Erythroblast (primary cell): ENCODE data around the gene RNF11.
A peak's percentile ranks its signal among the peaks of the same experiment; 100 is the strongest.

Experiments used
- DNase-seq, 2 experiments: peaks; one replicate each; lab custom pipeline; 2025; lab: John Stamatoyannopoulos, UW
- GATA1 ChIP-seq: IDR thresholded peaks from 2 replicates; pipeline ENCODE4 v1.6.1; 2011; ENCODE audit warnings: low read depth, mild to moderate bottlenecking, control low read depth, low read length, moderate library complexity
- POLR2A ChIP-seq: IDR thresholded peaks from 2 replicates; pipeline ENCODE4 v1.6.1; 2011; ENCODE audit warnings: mild to moderate bottlenecking, low read length

RNF11 gene

DNA sequence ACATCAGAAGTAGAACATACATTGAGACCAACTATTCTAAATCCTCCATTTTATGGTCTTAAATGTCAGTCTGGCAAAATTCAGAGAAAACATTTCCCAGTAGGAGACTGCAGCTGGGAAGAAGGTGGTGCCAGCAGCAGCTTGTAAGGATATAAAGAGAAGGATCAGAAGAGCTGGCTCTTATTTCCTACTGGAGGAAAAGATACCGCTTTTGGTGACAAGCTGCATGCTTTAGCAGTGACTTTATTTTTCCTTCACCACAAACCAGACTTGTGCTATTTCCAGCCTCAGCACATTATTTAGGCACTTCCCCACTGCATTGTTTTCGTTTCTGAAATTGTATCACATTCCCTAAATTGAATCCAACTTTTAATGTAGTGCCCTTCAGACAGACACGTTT lies 28.4 kb downstream of the RNF11 start:
- no peak for DNase-seq
- TF ChIP-seq POLR2A (no peak), GATA1 (no peak)

DNA sequence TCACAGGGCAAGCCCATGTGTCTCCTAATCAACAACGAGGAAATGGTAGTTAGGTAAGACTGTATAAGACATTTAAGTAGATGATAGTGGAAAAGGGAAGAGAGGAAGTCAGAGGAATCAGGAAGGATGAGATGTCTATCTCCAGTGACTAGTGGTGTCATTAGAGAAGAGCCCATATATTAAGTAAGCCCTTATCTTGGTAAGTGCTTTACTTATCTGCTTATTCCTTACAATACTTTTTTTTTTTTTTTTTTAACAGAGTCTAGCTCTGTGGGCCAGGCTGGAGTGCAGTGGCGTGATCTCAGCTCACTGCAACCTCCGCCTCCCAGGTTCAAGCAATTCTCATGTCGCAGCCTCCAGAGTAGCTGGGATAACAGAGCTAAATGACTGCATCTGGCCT lies 29.5 kb downstream of the RNF11 start:
- no peak for DNase-seq
- no peak for TF ChIP-seq POLR2A
- TF ChIP-seq GATA1: no peak

DNA sequence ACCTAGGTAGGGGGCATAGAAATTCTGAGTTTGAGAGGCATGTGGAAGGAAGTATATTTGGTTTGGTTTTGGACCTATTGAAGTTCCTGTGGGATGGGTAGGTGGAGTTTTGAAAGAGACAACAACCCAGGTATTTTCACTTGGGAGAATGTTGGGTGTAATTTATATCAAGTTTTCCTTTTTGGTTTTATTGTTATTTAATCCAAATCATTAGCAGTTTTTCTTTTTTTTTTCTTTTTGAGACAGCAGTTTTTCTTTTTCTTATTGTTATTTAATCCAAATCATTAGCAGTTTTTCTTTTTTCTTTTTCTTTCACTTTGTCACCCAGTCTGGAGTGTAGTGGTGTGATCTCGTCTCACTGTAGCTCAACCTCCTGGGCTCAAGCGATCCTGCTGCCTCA lies 30.1 kb downstream of the RNF11 start:
- TF ChIP-seq GATA1 (no peak), POLR2A (no peak)
- no peak for DNase-seq

DNA sequence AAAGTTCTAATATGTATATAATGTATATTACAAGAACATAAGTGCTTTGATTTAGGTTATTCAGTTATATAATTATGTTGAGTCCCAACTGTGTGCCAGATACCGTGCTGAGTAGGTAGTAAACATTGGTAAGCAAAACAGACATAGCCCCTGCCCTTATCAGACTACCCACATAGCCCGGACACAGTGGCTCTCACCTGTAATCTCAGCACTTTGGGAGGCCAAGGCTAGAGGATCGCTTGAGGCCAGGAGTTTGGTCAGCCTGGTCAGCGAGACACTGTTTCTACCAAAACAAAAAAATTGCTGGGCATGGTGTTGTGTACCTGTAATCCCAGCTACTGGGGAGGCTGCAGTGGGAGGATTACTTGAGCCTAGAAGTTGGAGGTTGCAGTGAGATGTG lies 30.7 kb downstream of the RNF11 start:
- TF ChIP-seq GATA1 (no peak), POLR2A (no peak)
- DNase-seq: no peak

DNA sequence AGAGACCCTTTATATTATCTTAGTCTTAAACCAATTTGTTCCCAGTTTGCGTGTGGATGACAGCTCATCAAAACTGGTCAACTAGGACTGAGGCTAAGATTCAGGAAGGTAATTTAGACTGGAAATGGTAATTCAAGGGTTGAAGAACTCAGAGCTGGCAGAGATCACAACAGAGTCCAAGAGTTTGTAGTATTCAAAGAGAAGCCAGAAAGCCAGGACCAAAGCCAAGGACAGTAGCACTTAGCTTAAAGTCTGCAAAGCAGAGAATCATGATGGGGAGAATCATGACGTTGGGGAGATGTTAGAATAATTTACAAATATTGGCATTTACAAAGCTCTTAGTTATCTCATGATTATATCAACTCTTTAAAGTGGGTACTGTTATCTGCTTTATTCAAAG lies 32.6 kb downstream of the RNF11 start:
- TF ChIP-seq POLR2A: no peak
- TF ChIP-seq GATA1: no peak
- no peak for DNase-seq

DNA sequence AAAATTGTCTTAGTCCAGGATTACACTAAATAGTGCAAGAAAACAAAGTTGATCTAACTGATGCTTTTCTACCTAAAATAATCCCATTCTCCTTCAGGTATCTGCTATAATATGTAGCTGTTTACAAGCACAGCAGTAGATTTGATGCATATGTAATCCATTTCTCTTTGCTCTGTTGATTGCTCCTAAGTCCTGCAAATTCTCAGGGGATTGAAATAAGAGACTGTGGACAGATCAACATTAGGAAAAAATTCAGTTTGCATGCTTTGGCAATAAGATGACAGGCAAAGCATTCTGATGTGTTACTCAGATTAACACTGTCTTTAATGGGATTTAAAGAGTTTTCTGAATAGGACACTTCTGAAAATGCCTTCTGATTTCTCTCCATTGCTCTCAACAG lies 34.7 kb downstream of the RNF11 start:
- DNase-seq: no peak
- TF ChIP-seq GATA1 (no peak), POLR2A (no peak)

DNA sequence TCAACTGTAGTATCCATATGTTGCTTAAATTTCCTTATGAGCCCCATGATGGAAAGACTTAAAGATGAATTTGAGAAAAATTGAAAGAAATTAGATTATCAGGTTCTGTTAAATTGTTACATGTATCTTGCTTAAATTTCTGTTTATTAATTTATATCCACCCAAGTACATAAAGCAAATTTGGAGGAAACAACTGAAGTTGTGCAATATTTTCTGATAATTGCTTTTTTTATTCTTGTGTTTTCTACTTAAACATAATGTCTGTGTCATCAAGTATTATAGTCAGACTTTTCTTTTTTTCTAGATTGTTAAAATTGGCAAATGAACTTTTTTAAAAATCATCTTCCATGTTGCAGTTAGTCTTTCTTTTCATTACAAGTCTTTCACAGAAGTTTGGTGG lies 36.8 kb downstream of the RNF11 start:
- TF ChIP-seq GATA1 (no peak), POLR2A (no peak)

DNA sequence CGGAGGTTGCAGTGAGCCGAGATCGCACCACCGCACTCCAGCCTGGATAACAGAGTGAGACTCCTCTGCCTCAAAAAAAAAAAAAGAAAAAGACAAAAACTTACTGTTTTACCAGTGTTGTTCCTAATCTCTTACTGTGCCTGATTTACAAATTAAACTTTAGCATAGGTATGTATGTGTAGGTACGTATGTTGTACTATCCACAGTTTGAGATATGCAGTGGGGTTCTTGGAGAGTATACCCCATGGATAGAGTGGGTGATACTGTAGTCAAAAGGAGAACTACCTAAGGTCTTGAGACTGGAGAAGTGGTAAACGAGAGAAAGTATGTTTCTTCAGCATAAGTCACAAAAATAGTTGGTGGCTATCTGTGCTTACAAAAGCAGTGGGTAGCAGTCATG lies 38.6 kb downstream of the RNF11 start:
- no peak for DNase-seq
- TF ChIP-seq GATA1 (no peak), POLR2A (no peak)

More for the DNA sequence above, 36.8 kb downstream of the RNF11 start:
- DNase-seq: no peak

DNA sequence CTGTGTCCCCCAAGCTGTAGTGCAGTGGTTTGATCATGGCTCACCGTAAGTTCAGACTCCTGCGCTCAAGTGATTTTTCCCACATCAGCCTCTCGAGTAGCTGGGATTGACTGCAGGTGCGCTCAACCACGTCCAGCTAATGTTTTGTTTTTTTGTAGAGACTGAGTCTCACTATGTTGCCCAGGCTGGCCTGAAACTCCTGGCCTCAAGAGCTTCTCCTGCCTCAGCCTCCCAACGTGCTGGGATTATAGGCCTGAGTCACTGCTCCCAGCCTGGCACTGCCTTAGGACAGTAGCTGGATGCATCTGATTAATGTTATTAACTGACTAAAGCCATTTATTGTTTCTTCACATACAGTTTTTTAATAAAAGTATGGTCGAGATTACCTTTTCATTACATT lies 40.2 kb downstream of the RNF11 start:
- no peak for TF ChIP-seq GATA1
- TF ChIP-seq POLR2A: no peak
- no peak for DNase-seq

DNA sequence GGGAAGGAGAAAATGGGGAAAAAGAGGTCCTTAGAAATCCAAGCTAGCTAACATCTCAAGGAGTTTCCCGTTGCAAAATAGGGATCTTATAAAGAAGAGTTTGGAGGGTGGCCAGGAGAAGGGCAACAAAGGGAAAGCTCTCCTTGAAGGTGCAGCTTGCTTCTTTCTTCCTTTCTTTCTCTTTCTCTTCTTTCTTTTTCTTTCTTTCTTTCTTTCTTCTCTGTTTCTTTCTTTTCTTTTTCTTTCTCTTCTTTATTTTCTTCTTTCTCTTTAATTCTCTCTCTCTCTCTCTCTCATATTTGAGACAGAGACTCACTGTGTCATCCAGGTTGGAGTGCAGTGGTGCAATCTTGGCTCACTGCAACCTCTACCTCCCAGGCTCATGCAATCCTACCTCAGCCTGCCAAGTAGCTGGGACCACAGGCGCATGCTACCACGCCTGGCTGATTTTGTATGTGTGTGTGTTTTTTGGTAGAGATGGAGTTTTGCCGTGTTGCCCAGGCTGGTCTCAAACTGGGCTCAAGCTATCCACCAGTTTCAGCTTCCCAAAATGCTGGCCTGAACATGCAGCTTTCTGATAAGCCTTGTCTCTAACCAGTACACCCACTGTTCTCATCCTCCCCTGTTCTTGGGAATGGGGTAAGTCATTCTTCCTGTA lies 44.4 kb downstream of the RNF11 start:
- no peak for TF ChIP-seq POLR2A
- no peak for TF ChIP-seq GATA1
- peak; percentile 55 to 60 for DNase-seq

DNA sequence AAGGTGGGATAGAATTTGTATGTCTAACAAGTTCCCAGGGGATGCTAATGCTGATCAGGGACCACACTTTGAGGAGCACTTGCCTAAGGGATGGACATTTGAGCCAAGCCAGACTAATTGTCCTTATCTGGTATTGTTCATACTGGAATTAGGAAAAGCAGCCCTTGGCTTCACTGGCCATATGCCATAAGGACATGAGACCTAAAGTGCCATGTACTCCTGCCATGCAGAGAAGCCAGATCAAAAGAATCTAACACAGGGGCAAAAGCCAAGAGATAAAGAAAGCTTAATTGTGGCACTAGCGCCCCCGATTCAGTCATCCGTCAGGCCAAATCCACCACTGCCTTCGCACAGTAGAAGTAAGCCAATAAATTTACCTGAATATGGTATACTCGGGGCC lies 45.7 kb downstream of the RNF11 start:
- TF ChIP-seq GATA1 (no peak), POLR2A (no peak)
- no peak for DNase-seq

DNA sequence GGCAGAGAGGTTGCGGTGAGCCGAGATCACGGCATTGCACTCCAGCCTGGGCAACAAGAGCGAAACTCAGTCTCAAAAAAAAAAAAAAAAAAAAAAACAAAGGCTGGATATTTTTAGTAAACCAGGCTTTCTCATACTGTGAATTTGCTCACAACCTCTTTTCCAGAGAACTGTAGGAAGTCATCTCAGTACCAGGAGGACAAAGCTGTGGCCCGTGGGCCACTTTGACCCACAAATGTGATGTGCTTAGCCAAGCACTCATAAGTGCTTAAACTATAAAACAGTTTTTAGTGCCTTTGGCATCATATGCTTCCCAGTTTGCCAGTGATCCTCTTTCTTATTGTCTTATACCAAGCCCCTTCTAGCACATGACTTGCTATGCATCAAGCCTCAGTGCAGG lies 46.5 kb downstream of the RNF11 start:
- no peak for DNase-seq
- TF ChIP-seq POLR2A (no peak), GATA1 (no peak)

DNA sequence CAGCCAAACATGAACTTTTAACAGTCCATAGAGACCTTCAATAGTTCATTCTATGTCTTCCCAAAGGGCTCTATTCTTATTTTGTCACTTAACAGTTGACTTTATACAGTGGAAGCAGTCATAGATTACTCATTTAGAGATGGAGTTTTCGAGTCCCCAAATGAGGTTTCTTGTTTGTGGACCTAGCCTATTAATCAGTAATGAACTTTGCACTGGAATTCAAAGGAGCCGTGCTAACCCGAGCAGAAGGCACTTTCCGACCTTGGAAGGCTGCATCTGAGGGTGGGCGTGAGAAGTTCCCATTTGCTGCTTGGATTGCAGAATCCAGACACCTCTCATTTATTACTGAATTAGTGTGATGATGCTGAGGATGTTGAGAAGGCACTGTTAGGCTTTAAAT lies 47.9 kb downstream of the RNF11 start:
- DNase-seq: no peak
- TF ChIP-seq GATA1 (no peak), POLR2A (no peak)

DNA sequence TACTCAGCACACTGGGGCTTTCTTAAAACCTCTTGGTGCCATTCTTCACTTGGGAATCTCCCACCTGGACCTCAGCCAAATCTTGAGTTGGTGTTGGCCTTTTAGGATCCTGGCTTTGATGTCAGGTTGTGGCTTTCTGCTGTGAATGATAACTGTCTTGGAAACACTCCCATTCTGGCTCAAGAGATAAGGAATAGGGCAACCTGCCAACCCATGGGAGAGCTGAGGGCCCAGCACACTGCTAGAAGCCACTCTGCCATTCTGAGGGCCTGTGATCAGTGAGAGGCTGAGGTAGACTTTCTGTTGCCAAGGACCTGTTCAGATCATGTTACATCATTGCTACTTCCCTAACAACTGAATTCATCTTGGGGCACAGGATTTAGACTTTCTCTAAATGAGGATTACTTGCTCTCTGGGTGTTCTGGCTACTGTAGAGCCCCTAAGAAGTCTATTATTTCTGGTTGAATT lies 48.4 kb downstream of the RNF11 start:
- peak; percentile 15 for TF ChIP-seq POLR2A
- peak; percentile 96 for TF ChIP-seq GATA1
- peak; percentile 99 for DNase-seq

DNA sequence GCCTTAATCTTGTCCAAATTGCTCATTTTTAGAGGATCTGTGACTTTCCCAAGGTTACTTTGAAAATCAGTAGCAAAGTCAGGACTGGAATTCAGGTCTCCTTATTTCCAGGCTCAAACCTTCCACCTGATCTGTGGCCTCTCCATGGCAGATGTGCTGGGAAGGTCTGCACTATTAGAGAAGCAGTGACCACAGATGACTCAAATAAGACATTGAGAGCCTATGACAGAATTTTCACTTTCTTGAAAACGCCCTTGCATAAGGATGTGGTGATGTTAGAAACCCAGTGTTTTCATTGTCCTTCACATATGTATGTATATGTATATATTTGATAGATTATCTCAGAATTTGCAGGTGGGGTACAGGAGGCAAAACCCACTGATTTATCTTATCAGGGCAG lies 49.0 kb downstream of the RNF11 start:
- peak; percentile 48 to 66 for DNase-seq
- TF ChIP-seq GATA1 (no peak), POLR2A (no peak)
